Activated CD4-positive, alpha-beta memory T cell treated with anti-CD3 and anti-CD28 coated beads for 36 hours (primary cell): ENCODE data around the gene UNC5B. TPM values are rescaled to one million over a fixed set of nuclear protein-coding genes. Genes with fewer than 3 reads are reported as not detected.
A peak's percentile ranks its signal among the peaks of the same experiment; 100 is the strongest.

Source experiments
- CTCF ChIA-PET: fragments of 350-600 bp; sonication (Branson Sonifier 250); formaldehyde crosslinking; loops from one replicate; lab custom pipeline; 2021; ENCODE audit warnings: antibody characterized with exemption, inconsistent platforms; lab: Charles Lee
- POLR2A ChIA-PET: fragments of 350-600 bp; sonication (Branson Sonifier 250); formaldehyde crosslinking; loops from one replicate; lab custom pipeline; 2021; ENCODE audit warnings: antibody characterized with exemption; lab: Charles Lee
- DNase-seq: peaks from one replicate; pipeline ENCODE4 v3.0.0-alpha.2; 2020
- H3K27ac Mint-ChIP-seq: one replicate; pipeline ENCODE4 v1.8.0; 2021; ENCODE audit warnings: mixed read lengths
- H3K27me3 Mint-ChIP-seq: one replicate; pipeline ENCODE4 v1.8.0; 2021; ENCODE audit warnings: mixed read lengths
- H3K36me3 Mint-ChIP-seq: one replicate; pipeline ENCODE4 v1.8.0; 2021; ENCODE audit warnings: mixed read lengths
- H3K4me1 Mint-ChIP-seq: one replicate; pipeline ENCODE4 v1.8.0; 2021; ENCODE audit warnings: low read depth, mixed read lengths
- H3K4me3 Mint-ChIP-seq: one replicate; pipeline ENCODE4 v1.8.0; 2021; ENCODE audit warnings: mild to moderate bottlenecking, mixed read lengths
- H3K9me3 Mint-ChIP-seq: one replicate; pipeline ENCODE4 v1.8.0; 2021; ENCODE audit warnings: mixed read lengths
- intact Hi-C: fragments of 100-400 bp; cut with micrococcal nuclease; formaldehyde crosslinking; loops from one replicate; pipeline ENCODE4 v1.15.1; 2023
- total RNA-seq, 2 experiments: library from RNA; stranded (reverse); gene quantifications; one replicate each; pipeline ENCODE4 v1.2.3, GENCODE V29; 2021

The UNC5B gene
- total RNA-seq, 2 experiments from 2014 or later = 0.02 TPM; not detected in 1

- Mint-ChIP-seq H3K4me1 (no peaks in the 10 kb centered on the region), H3K27me3 (peaks cover 3% of the 10 kb centered on the region), H3K36me3 (no peaks in the 10 kb centered on the region), H3K27ac (no peak overlapping the region), H3K9me3 (no peaks in the 10 kb centered on the region), H3K4me3 (no peak overlapping the region)
- ChIA-PET CTCF (interaction anchor here (0.7 to 1.3 kb wide), 3 partner anchors 11 to 400 kb away, joined by 3 to 6 read pairs (median 3); partner anchors contain the start of gene SLC29A3), POLR2A (no interaction called here)
- no peak for DNase-seq
- intact Hi-C loops = no loop called here
These were observed 95.9 kb downstream of the UNC5B start for GRCh38 chr10:71308244-71308643.

- Mint-ChIP-seq H3K36me3 (no peaks in the 10 kb centered on the region), H3K27ac (no peak overlapping the region), H3K4me3 (no peak overlapping the region), H3K9me3 (no peaks in the 10 kb centered on the region), H3K4me1 (no peaks in the 10 kb centered on the region), H3K27me3 (peaks cover 7% of the 10 kb centered on the region)
- ChIA-PET POLR2A (no interaction called here), CTCF (interaction anchor here (1.1 to 1.3 kb wide), 2 partner anchors 11 to 399 kb away, joined by 3 to 6 read pairs; partner anchors contain the start of gene SLC29A3)
- no peak for DNase-seq
- intact Hi-C loops = no loop called here
These were observed 96.6 kb downstream of the UNC5B start for GRCh38 chr10:71308985-71309384.

DNA sequence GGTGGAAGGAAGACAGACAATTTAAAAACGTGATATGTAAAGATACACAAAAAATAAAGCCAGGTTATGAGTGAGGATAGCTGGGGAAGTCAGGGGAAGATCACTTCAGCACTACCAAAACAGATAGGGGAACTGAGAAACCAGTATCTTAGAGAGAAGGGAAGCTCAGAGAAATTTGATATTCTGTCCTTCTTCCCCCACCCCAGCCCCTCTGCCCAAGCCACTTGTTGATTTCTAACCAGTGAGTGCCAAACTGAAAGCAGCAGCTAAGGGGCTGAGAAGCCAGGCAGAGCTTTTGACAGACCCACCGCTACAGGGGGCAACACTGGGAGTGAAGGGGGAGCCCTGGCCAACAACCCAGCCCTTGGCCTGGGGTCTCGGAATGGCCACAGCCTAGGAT is 97.5 kb downstream of the UNC5B start:
- intact Hi-C loops = loop anchor here (10.0 kb wide), 1 partner anchor 295 kb away; no protein-coding TSS in a partner anchor
- H3K27ac Mint-ChIP-seq = no peak overlapping the region
- no peaks in the 10 kb centered on the region for H3K9me3 Mint-ChIP-seq
- CTCF ChIA-PET = interaction anchor here (1.0 to 1.7 kb wide), 2 partner anchors 74 to 261 kb away, joined by 3 to 5 read pairs; no protein-coding TSS in a partner anchor
- DNase-seq = no peak
- POLR2A ChIA-PET = no interaction called here
- H3K4me1 Mint-ChIP-seq = no peaks in the 10 kb centered on the region
- peaks cover 7% of the 10 kb centered on the region for H3K27me3 Mint-ChIP-seq
- no peak overlapping the region for H3K4me3 Mint-ChIP-seq
- no peaks in the 10 kb centered on the region for H3K36me3 Mint-ChIP-seq

DNA sequence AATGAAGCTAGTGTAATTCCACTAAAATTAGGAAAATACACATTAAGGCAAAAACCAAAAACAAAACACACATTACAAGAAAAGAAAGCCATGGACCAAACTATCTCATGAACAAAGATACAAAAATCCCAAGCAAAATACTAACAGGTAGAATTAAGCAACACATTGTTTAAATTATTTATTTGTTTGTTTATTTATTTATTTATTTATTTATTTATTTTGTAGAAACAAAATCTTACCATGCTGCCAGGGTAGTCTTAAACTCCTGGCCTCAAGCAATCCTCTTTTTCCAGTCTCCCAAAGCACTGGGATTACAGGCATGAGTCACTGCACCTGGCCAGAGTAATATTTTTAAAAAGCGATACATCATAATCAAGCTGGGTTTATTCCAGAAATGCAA is 99.8 kb downstream of the UNC5B start:
- no peak overlapping the region for H3K4me3 Mint-ChIP-seq
- intact Hi-C loops = loop anchor here (10.0 kb wide), 1 partner anchor 293 kb away; no protein-coding TSS in a partner anchor
- no peaks in the 10 kb centered on the region for H3K9me3 Mint-ChIP-seq
- ChIA-PET CTCF (interaction anchor here (6.0 kb wide), 1 partner anchor 257 kb away, joined by 87 read pairs; no protein-coding TSS in a partner anchor), POLR2A (no interaction called here)
- H3K27me3 Mint-ChIP-seq = peaks cover 7% of the 10 kb centered on the region
- H3K36me3 Mint-ChIP-seq = no peaks in the 10 kb centered on the region
- H3K27ac Mint-ChIP-seq = no peak overlapping the region
- DNase-seq = no peak
- H3K4me1 Mint-ChIP-seq = peaks cover 5% of the 10 kb centered on the region

GRCh38 chr10:71312811-71313789 is 100.7 kb downstream of the UNC5B start:
- Mint-ChIP-seq H3K4me1 (peaks cover 5% of the 10 kb centered on the region), H3K4me3 (no peak overlapping the region), H3K27ac (no peak overlapping the region), H3K9me3 (no peaks in the 10 kb centered on the region), H3K36me3 (no peaks in the 10 kb centered on the region), H3K27me3 (peaks cover 7% of the 10 kb centered on the region)
- no peak for DNase-seq
- intact Hi-C loops = loop anchor here (10.0 kb wide), 1 partner anchor 292 kb away; no protein-coding TSS in a partner anchor
- ChIA-PET POLR2A (no interaction called here), CTCF (interaction anchor here (0.6 to 6.0 kb wide), 17 partner anchors 10 to 736 kb away, joined by 3 to 87 read pairs (median 6); no protein-coding TSS in a partner anchor)

DNA sequence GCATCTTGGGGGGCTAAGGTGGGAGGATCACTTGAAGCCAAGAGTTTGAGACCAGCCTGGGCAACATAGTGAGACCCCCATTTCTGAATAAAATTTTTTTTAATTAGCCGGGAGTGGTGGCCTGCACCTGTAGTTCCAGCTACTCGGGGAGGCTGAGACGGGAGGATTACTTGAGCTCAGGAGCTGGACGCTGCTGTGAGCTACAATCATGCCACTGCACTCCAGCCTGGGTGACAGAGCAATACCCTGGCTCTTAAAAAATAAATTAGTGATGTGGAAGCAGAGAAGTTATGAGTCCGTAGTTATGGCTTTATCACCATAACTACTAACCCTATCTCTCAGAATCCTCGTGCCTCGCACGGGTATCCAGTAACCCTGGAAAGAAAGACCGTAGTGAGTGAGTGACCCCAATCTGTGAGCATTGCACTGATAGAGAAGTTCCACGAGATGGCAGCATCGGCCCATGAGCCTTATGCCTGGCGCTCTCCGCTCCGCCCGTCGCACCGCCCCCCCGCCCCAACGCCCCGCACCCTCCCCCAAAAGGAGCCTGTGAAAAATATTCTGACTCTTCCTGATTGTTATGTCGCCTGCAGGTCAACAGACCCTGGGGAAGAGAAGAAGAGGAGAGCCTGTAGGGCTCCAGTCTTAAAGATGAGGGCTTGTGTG is 101.8 kb downstream of the UNC5B start:
- H3K4me3 Mint-ChIP-seq = no peak overlapping the region
- no peaks in the 10 kb centered on the region for H3K36me3 Mint-ChIP-seq
- H3K9me3 Mint-ChIP-seq = no peaks in the 10 kb centered on the region
- H3K27me3 Mint-ChIP-seq = peaks cover 7% of the 10 kb centered on the region
- intact Hi-C loops = loop anchor here (1.0 to 10.0 kb wide), 3 partner anchors 82 to 291 kb away; partner anchors contain the start of gene CDH23
- peak; percentile 67 for DNase-seq
- ChIA-PET POLR2A (no interaction called here), CTCF (interaction anchor here (0.5 to 6.0 kb wide), 23 partner anchors 9 to 735 kb away, joined by 3 to 87 read pairs (median 4); no protein-coding TSS in a partner anchor)
- H3K27ac Mint-ChIP-seq = no peak overlapping the region
- peaks cover 9% of the 10 kb centered on the region for H3K4me1 Mint-ChIP-seq

DNA sequence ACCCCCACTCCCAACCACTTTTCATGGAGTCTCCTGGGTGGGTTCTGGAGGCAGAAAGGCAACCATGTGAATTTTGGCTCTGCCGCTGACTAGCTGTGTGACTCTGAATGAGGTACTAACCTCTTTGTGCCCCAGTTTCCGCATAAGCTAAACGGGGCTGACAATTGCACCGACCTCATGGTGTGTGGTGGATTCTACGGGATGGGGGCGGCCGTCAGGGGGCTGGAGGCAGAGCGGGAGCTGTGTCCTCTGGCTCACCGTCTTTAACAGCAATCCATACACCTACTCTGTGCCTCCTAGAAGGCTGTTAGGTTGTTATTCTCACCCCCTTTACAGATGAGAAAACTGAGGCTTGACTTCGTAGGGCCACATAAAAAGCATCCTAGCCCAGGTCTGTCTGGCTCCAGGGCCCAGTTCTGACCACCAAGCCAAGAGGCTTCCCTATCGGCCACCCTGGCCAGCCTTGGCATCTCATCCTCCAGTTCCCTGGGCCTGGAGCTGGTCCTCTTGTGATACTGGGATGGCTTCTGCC is 102.4 kb downstream of the UNC5B start:
- intact Hi-C loops = loop anchor here (1.0 to 10.0 kb wide), 5 partner anchors 82 to 453 kb away; partner anchors contain the start of gene CDH23
- H3K4me1 Mint-ChIP-seq = peaks cover 14% of the 10 kb centered on the region
- no peaks in the 10 kb centered on the region for H3K36me3 Mint-ChIP-seq
- peaks cover 7% of the 10 kb centered on the region for H3K27me3 Mint-ChIP-seq
- no peak overlapping the region for H3K27ac Mint-ChIP-seq
- DNase-seq = no peak
- CTCF ChIA-PET = interaction anchor here (0.5 to 6.0 kb wide), 17 partner anchors 8 to 581 kb away, joined by 3 to 87 read pairs (median 4); no protein-coding TSS in a partner anchor
- H3K9me3 Mint-ChIP-seq = no peaks in the 10 kb centered on the region
- POLR2A ChIA-PET = no interaction called here
- H3K4me3 Mint-ChIP-seq = no peak overlapping the region

GRCh38 chr10:71316056-71316785 is 103.9 kb downstream of the UNC5B start:
- ChIA-PET CTCF (interaction anchor here (0.6 to 6.0 kb wide), 12 partner anchors 9 to 1022 kb away, joined by 3 to 87 read pairs (median 4); no protein-coding TSS in a partner anchor), POLR2A (interaction anchor here (0.8 to 1.2 kb wide), 2 partner anchors 61 to 254 kb away, joined by 3 read pairs; no protein-coding TSS in a partner anchor)
- DNase-seq = peak; percentile 36
- Mint-ChIP-seq H3K27ac (no peak overlapping the region), H3K27me3 (peaks cover 7% of the 10 kb centered on the region), H3K4me1 (peaks cover 21% of the 10 kb centered on the region), H3K36me3 (no peaks in the 10 kb centered on the region), H3K4me3 (no peak overlapping the region), H3K9me3 (no peaks in the 10 kb centered on the region)
- intact Hi-C loops = loop anchor here (5.0 to 10.0 kb wide), 3 partner anchors 289 to 451 kb away; no protein-coding TSS in a partner anchor

DNA sequence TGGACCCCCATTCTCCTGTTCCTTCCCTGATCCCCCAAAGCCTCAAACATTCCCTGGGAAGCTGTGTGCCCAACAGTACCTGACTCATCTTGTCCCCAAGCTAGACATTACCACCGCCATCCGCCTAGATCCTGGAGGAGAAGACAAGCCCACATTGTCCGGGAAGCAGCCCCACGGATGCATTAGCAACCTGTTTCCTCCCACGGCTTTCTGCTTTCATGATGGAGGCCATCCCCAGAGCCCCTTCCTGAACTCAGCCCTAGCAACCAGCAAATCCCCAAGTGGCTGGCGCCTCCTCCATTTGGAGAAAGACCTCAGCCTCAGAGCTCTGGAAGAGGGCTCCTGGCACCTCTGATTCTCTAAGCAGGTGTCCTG is 104.4 kb downstream of the UNC5B start:
- intact Hi-C loops = loop anchor here (5.0 to 10.0 kb wide), 3 partner anchors 288 to 451 kb away; no protein-coding TSS in a partner anchor
- Mint-ChIP-seq H3K4me1 (peaks cover 21% of the 10 kb centered on the region), H3K27ac (no peak overlapping the region), H3K36me3 (no peaks in the 10 kb centered on the region), H3K9me3 (no peaks in the 10 kb centered on the region), H3K4me3 (no peak overlapping the region), H3K27me3 (peaks cover 7% of the 10 kb centered on the region)
- ChIA-PET CTCF (interaction anchor here (1.1 to 6.0 kb wide), 8 partner anchors 9 to 579 kb away, joined by 3 to 87 read pairs (median 4); no protein-coding TSS in a partner anchor), POLR2A (interaction anchor here (1.2 kb wide), 1 partner anchor 60 kb away, joined by 3 read pairs; no protein-coding TSS in a partner anchor)
- no peak for DNase-seq

- Mint-ChIP-seq H3K4me1 (peaks cover 21% of the 10 kb centered on the region), H3K27me3 (peaks cover 6% of the 10 kb centered on the region), H3K36me3 (no peaks in the 10 kb centered on the region), H3K27ac (no peak overlapping the region), H3K9me3 (no peaks in the 10 kb centered on the region), H3K4me3 (no peak overlapping the region)
- CTCF ChIA-PET = interaction anchor here (1.1 to 6.0 kb wide), 5 partner anchors 11 to 579 kb away, joined by 3 to 87 read pairs (median 4); no protein-coding TSS in a partner anchor
- no peak for DNase-seq
- POLR2A ChIA-PET = no interaction called here
- intact Hi-C loops = loop anchor here (5.0 to 10.0 kb wide), 3 partner anchors 287 to 450 kb away; no protein-coding TSS in a partner anchor
These were observed 105.4 kb downstream of the UNC5B start for GRCh38 chr10:71317739-71318138.
